ENCODE data around the gene CABP7. TPM values are rescaled to one million over a fixed set of nuclear protein-coding genes. Genes with fewer than 3 reads are reported as not detected.

The CABP7 gene
- total and polyA plus RNA-seq, 2 of the 13 experiments (the other 11 are each of a cell fraction or from before 2014, with no cell fraction given): 0.08 TPM; not detected in 1

DNA sequence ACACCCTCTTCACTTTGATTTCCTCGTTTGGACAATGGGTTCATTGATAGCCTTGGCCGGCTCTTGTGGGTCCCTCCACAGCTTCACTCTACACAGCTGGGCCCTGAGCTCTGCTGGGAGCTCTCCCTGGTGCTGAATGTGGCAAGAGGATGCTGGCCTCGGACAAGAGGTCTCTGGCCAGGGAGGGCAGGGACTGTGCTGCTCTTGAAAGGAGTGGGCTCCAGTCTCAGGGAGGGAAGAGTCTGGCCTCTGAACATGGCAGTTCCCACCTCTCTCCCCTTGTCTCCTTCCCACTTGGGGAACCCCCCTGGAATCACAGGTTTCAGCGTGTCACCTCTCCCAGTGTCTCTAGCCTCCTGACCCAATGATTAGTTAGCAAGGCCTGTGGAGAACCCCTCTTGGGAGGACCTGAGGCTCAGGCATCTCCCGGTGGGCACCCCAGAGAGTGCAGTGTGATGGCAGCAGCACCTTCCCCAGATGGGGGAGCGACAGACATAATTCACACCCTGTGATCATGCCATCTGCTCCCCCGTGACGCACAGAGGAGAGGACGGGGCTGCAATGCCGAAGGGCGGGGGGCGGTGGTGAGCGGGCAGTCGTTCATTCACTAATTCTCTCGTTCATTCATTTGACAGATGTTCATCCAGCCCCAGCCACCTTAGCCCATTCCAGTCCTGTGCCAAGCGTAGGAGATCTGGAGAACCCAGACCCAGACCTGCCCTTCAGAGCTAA, 2.8 kb upstream of the CABP7 start (continued):
- 0 out of 2 replicates have a peak, but pooled peaks have one; percentile 52 for TF ChIP-seq ETV5 (CRISPR knock-in tag; IDR thresholded peaks at IDR 0.05; ENCODE audit: borderline replicate concordance)
- 0 out of 2 replicates have a peak, but pooled peaks have one; percentile 55 for TF ChIP-seq ZNF720 (CRISPR knock-in tag; IDR thresholded peaks at IDR 0.05)
- peak; percentile 48; the same call in 1 of the 2 replicates for TF ChIP-seq PRMT3 (CRISPR knock-in tag; IDR thresholded peaks at IDR 0.05; ENCODE audit: borderline replicate concordance, low read depth)
- peak; percentile 89 for TF ChIP-seq ZNF589 (CRISPR knock-in tag; conservative IDR thresholded peaks at IDR 0.05)
- TF ChIP-seq, protein P1, sequence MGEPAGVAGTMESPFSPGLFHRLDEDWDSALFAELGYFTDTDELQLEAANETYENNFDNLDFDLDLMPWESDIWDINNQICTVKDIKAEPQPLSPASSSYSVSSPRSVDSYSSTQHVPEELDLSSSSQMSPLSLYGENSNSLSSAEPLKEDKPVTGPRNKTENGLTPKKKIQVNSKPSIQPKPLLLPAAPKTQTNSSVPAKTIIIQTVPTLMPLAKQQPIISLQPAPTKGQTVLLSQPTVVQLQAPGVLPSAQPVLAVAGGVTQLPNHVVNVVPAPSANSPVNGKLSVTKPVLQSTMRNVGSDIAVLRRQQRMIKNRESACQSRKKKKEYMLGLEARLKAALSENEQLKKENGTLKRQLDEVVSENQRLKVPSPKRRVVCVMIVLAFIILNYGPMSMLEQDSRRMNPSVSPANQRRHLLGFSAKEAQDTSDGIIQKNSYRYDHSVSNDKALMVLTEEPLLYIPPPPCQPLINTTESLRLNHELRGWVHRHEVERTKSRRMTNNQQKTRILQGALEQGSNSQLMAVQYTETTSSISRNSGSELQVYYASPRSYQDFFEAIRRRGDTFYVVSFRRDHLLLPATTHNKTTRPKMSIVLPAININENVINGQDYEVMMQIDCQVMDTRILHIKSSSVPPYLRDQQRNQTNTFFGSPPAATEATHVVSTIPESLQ (CRISPR knock-in tag; conservative IDR thresholded peaks at IDR 0.05): peak; percentile 93; the same call in 1 of the 2 replicates
- no peak for TF ChIP-seq ZBTB8A (CRISPR knock-in tag; IDR thresholded peaks at IDR 0.05; ENCODE audit: borderline replicate concordance, low read depth)
- TF ChIP-seq, protein P2, sequence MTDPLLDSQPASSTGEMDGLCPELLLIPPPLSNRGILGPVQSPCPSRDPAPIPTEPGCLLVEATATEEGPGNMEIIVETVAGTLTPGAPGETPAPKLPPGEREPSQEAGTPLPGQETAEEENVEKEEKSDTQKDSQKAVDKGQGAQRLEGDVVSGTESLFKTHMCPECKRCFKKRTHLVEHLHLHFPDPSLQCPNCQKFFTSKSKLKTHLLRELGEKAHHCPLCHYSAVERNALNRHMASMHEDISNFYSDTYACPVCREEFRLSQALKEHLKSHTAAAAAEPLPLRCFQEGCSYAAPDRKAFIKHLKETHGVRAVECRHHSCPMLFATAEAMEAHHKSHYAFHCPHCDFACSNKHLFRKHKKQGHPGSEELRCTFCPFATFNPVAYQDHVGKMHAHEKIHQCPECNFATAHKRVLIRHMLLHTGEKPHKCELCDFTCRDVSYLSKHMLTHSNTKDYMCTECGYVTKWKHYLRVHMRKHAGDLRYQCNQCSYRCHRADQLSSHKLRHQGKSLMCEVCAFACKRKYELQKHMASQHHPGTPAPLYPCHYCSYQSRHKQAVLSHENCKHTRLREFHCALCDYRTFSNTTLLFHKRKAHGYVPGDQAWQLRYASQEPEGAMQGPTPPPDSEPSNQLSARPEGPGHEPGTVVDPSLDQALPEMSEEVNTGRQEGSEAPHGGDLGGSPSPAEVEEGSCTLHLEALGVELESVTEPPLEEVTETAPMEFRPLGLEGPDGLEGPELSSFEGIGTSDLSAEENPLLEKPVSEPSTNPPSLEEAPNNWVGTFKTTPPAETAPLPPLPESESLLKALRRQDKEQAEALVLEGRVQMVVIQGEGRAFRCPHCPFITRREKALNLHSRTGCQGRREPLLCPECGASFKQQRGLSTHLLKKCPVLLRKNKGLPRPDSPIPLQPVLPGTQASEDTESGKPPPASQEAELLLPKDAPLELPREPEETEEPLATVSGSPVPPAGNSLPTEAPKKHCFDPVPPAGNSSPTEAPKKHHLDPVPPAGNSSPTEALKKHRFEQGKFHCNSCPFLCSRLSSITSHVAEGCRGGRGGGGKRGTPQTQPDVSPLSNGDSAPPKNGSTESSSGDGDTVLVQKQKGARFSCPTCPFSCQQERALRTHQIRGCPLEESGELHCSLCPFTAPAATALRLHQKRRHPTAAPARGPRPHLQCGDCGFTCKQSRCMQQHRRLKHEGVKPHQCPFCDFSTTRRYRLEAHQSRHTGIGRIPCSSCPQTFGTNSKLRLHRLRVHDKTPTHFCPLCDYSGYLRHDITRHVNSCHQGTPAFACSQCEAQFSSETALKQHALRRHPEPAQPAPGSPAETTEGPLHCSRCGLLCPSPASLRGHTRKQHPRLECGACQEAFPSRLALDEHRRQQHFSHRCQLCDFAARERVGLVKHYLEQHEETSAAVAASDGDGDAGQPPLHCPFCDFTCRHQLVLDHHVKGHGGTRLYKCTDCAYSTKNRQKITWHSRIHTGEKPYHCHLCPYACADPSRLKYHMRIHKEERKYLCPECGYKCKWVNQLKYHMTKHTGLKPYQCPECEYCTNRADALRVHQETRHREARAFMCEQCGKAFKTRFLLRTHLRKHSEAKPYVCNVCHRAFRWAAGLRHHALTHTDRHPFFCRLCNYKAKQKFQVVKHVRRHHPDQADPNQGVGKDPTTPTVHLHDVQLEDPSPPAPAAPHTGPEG (CRISPR knock-in tag; IDR thresholded peaks at IDR 0.05): peak; percentile 75; the same call in 1 of the 2 replicates
- TF ChIP-seq RXRA (CRISPR knock-in tag; IDR thresholded peaks at IDR 0.05): peak; percentile 49; the same call in 1 of the 2 replicates
- TF ChIP-seq MED1 (CRISPR knock-in tag; IDR thresholded peaks at IDR 0.05): peak; percentile 54; the same call in 1 of the 2 replicates
- no peak for TF ChIP-seq ZNF703 (CRISPR knock-in tag; IDR thresholded peaks at IDR 0.05; ENCODE audit: borderline replicate concordance)
- TF ChIP-seq SP5 (CRISPR knock-in tag; IDR thresholded peaks at IDR 0.05; ENCODE audit: borderline replicate concordance, low read depth): no peak
- no peak for TF ChIP-seq HNRNPK (IDR thresholded peaks at IDR 0.05; ENCODE audit: low read depth, low read length, poor library complexity, severe bottlenecking)
- TF ChIP-seq, protein P3, sequence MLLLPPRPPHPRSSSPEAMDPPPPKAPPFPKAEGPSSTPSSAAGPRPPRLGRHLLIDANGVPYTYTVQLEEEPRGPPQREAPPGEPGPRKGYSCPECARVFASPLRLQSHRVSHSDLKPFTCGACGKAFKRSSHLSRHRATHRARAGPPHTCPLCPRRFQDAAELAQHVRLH (CRISPR knock-in tag; IDR thresholded peaks at IDR 0.05; ENCODE audit: borderline replicate concordance, low read depth): peak; percentile 97; the same call in 1 of the 2 replicates
- TF ChIP-seq GATAD1 (CRISPR knock-in tag; IDR thresholded peaks at IDR 0.05): peak; percentile 64; the same call in 1 of the 2 replicates
- TF ChIP-seq, protein P4, sequence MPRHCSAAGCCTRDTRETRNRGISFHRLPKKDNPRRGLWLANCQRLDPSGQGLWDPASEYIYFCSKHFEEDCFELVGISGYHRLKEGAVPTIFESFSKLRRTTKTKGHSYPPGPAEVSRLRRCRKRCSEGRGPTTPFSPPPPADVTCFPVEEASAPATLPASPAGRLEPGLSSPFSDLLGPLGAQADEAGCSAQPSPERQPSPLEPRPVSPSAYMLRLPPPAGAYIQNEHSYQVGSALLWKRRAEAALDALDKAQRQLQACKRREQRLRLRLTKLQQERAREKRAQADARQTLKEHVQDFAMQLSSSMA (CRISPR knock-in tag; IDR thresholded peaks at IDR 0.05): peak; percentile 64; the same call in 1 of the 2 replicates
- TF ChIP-seq, protein P5, sequence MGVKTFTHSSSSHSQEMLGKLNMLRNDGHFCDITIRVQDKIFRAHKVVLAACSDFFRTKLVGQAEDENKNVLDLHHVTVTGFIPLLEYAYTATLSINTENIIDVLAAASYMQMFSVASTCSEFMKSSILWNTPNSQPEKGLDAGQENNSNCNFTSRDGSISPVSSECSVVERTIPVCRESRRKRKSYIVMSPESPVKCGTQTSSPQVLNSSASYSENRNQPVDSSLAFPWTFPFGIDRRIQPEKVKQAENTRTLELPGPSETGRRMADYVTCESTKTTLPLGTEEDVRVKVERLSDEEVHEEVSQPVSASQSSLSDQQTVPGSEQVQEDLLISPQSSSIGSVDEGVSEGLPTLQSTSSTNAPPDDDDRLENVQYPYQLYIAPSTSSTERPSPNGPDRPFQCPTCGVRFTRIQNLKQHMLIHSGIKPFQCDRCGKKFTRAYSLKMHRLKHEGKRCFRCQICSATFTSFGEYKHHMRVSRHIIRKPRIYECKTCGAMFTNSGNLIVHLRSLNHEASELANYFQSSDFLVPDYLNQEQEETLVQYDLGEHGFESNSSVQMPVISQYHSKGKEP (CRISPR knock-in tag; IDR thresholded peaks at IDR 0.05): peak; percentile 98
- TF ChIP-seq SAP130 (CRISPR knock-in tag; IDR thresholded peaks at IDR 0.05; ENCODE audit: low read depth): peak; percentile 94
- TF ChIP-seq ZNF335 (CRISPR knock-in tag; IDR thresholded peaks at IDR 0.05): peak; percentile 88
